ENCODE data around the gene CXCR5.

Gene CXCR5

DNA sequence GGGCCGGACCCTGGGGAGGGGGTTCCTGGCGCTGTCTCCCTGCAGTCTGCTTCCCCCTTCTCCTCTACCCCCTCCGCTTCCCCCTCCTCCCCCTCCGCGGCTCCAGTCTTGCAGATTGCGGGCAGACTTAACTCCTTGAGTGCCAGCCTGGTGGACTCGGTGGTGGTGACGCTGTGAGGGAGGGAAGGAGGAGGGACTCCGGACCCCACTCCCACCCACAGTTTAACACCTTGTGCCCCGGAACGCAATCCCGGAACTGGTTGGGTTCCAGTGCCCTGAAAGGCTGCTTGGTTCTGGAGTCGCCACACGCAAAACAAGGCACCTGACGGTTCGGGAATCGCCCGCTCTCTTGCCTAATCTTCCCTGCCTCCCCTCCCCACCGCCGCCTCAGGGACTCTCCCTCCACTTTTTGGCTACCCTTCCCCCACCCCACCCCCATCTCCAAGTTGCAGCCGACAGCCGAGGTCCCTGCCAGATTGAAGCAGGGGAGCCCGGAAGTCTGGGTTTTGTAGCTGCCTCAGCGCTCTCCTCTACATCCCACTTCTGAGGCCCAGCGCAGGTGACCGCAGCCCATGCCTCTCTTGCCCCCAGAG, 45.9 kb downstream of the CXCR5 start:
- DNase-seq: peak; percentile 85

GRCh38 chr11:118930094-118930712, 46.5 kb downstream of the CXCR5 start:
- peak; percentile 84 for DNase-seq

GRCh38 chr11:118931571-118931970, 47.9 kb downstream of the CXCR5 start:
- DNase-seq: no peak

GRCh38 chr11:118933486-118933885, 49.8 kb downstream of the CXCR5 start:
- DNase-seq: no peak

- no peak for DNase-seq
These were observed 51.7 kb downstream of the CXCR5 start for GRCh38 chr11:118935376-118935775.

- DNase-seq: no peak
These were observed 55.1 kb downstream of the CXCR5 start for GRCh38 chr11:118938491-118939403.

- DNase-seq: no peak
These were observed 55.8 kb downstream of the CXCR5 start for GRCh38 chr11:118939404-118939915.

DNA sequence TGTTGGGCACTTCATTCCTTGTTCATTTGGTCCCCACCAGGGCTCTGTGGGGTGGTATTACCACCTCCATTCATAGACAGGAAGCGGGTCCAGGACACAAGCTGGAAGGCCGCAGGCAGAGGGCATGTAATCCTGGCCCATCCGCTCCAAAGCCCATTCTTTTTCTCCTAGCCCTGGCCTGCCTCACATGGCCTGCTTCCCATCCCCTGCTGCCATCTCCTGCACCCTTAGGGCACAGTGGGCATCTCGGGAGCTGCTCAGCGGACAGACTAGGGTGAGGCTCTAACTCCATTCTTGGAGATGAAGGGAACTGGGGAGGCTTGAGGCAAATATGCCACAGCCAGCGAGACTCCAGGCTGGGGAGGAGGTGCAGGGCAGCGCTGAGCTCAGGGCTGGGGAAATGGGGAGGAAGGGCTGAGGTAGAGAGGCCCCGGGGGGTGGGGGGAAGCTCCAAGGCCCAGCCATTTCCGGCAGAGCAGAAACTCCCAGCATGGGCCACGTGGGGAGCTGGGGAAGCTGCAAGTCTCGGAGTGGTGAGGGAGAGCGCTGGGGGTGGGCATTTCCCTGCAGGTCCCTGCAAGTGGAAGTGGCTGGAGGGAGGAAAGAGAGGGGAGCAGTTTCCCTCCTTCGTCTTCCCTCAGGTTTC, 56.4 kb downstream of the CXCR5 start:
- DNase-seq: peak; percentile 42

DNA sequence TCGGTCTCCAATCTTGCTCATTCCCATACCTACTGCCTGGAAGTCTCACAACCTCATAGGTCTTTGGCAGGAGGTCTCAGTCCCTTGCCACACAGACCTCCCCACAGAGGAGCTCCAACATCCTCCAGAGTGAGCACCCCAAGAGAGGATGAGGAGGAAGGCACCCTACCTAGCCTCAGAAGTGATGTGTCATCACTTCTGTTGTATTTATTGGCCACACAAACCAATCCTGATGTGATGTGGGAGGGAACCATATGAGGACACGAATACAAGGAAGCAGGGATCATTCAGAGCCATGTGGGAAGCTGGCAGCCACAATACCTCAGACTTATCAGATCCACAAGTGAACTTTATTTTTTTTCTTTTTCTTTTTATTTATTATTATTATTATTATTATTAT, 63.4 kb downstream of the CXCR5 start:
- no peak for DNase-seq
